BJ (cell line): ENCODE results near the gene SELENOO. TPM values are rescaled to one million over a fixed set of nuclear protein-coding genes. Genes with fewer than 3 reads are reported as not detected.
A peak's percentile ranks its signal among the peaks of the same experiment; 100 is the strongest.

Experiments
- CTCF ChIA-PET: fragments of 350-600 bp; formaldehyde crosslinking; extraction: SDS; loops from one replicate; lab custom pipeline; 2021; ENCODE audit warnings: antibody characterized with exemption, inconsistent platforms; lab: Yijun Ruan, JAX
- POLR2A ChIA-PET: fragments of 300-600 bp; sonication (Branson Sonifier 250); formaldehyde crosslinking; extraction: SDS; loops from one replicate; lab custom pipeline; 2021; ENCODE audit warnings: antibody characterized with exemption; lab: Charles Lee
- DNase-seq: peaks from one replicate; pipeline ENCODE4 v3.0.0-alpha.2; 2011; ENCODE audit warnings: low read depth
- H3K27me3 ChIP-seq: 2 replicates; pipeline ENCODE4 v1.6.0; 2011; ENCODE audit warnings: low read length; ENCODE audit not compliant: control insufficient read depth, insufficient read depth
- H3K36me3 ChIP-seq: 2 replicates; pipeline ENCODE4 v1.5.1; 2011; ENCODE audit warnings: low read length; ENCODE audit not compliant: control insufficient read depth, insufficient read depth
- H3K4me3 ChIP-seq: 2 replicates; pipeline ENCODE4 v1.5.1; 2011; ENCODE audit warnings: low read depth, mild to moderate bottlenecking, control low read depth, low read length
- polyA plus RNA-seq: library from polyadenylated mRNA; depleted of rRNA; stranded (reverse); fragments of >200 nt; gene quantifications from 2 replicates; pipeline ENCODE4 v1.2.3, GENCODE V29; 2011
- TF ChIP-seq, protein P1 (sequence below): IDR thresholded peaks from 2 replicates; pipeline ENCODE4 v1.5.1; 2011; ENCODE audit warnings: low read depth, mild to moderate bottlenecking, control low read depth, inconsistent platforms, low read length, moderate library complexity; ENCODE audit not compliant: insufficient read depth

The SELENOO gene
- polyA plus RNA-seq, 1 experiment = 16.7 TPM

DNA sequence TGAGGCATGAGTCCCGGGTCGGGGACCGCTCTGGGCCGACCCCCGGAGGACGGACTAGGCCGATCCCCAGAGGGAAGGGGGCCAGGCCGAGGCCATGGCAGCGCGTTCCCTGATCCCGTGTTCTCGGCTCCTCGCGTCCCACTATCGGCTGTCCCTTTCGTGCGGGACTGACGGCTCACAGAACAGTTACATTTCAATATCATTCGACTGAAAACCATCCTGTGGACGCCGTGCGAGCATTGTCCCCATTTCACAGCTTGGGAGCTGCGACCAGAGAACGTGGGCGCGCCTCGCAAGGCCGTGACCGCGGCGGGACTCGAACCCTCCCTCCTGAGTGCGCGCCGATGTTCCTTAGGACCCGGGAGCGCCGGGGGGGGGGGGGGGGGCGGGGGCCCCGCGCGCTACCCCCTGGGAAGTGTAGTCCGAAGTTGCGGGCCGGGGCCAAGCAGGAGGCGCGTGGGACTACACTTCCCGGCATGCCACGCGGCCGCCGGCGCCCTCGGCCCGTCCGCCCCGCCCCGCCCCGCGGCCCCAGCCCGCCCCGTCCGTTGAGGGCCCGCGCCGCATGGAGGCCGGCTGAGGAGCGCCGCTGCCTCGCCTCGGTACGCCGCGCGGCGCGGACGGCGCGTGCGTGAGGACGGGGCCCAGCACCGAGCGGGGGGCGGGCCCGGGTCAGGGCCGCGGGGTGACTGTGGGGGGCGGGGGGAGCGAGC is 15.3 kb upstream of the SELENOO start, which contains the start of gene TRABD:
TRABD (plus strand) TSS at position 539 of the 713 bp plus-strand sequence. CDS start 7,148 bp downstream, outside the sequence.
- Histone ChIP-seq H3K4me3 (peak within 1 kb of the TSS; percentile 81), H3K36me3 (peaks cover 3% of the 10 kb centered on the region), H3K27me3 (no peaks in the 10 kb centered on the region)
- DNase-seq = no peak
- ChIA-PET CTCF (no interaction called here), POLR2A (no interaction called here)
- TF ChIP-seq, protein P1, sequence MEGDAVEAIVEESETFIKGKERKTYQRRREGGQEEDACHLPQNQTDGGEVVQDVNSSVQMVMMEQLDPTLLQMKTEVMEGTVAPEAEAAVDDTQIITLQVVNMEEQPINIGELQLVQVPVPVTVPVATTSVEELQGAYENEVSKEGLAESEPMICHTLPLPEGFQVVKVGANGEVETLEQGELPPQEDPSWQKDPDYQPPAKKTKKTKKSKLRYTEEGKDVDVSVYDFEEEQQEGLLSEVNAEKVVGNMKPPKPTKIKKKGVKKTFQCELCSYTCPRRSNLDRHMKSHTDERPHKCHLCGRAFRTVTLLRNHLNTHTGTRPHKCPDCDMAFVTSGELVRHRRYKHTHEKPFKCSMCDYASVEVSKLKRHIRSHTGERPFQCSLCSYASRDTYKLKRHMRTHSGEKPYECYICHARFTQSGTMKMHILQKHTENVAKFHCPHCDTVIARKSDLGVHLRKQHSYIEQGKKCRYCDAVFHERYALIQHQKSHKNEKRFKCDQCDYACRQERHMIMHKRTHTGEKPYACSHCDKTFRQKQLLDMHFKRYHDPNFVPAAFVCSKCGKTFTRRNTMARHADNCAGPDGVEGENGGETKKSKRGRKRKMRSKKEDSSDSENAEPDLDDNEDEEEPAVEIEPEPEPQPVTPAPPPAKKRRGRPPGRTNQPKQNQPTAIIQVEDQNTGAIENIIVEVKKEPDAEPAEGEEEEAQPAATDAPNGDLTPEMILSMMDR = no peak

DNA sequence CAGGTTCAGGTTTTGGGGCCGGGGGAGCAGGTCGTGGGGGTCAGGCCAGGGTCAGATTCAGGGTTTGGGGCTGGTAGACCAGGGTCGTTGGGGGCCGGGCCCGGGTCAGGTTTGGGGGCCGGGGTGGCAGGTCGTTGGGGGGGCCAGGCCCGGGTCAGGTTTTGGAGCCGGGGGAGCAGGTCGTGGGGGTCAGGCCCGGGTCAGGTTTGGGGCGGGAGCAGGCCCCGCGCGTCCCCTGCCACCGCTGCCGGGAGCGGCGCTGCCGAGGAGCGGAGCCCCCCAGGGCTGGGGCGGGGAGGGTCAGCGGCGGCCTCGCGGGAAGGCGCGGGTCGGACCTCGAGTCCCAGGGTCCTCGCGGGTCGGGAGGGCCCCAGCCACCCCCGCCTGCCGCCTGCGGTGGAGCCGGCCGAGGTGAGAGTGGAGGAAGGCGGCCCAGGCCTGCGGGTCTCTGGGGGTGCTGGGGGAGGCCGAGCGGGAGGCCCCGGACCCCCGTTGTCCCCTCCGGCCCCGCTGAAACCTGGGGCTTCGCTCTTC is 14.6 kb upstream of the SELENOO start:
- no peaks in the 10 kb centered on the region for H3K27me3 ChIP-seq
- no peak for DNase-seq
- H3K4me3 ChIP-seq = peak overlapping the region; percentile 81
- ChIA-PET POLR2A (no interaction called here), CTCF (interaction anchor here (0.6 kb wide), 1 partner anchor 173 kb away, joined by 3 read pairs; no protein-coding TSS in a partner anchor)
- TF ChIP-seq, protein P1 = no peak
- H3K36me3 ChIP-seq = peaks cover 3% of the 10 kb centered on the region

DNA sequence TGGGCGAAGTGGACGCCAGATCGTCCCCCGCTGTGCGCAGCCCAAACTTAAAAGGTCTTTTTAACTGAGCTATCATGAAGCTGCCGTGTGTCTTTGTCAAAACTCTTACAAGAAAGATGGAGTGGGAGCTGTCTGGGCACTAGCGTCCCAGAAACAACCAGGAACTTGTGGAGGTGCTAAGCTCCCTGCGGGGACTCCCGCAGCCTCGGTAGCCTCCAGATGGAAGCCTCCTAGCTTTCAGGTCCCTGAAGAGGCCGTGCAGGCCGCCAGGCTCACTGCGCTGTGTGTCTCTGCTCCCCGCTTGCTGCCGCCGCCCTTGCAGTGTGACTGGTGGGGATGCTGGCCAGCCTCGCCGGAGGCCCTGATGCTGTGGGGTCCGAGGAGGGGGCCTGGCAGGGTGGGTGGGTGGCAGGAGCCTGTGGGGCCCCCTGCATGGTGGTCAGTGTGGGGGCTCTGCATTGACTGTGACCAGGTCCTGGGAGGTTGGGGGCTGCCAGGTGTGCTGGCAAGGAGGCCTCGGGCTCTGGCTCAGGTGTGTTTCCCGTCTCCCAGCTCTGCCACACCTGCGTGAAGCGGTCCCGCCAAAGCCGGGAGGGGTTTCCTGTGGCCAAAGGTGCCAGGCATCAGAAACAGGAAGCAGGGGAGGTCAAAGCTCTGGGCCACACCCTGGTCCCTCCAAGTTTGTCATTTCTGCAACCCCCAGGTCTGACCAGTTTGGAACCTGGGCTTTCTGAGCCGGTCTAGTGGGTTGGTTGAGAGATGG is 13.9 kb upstream of the SELENOO start:
- POLR2A ChIA-PET = no interaction called here
- TF ChIP-seq, protein P1 = no peak

DNA sequence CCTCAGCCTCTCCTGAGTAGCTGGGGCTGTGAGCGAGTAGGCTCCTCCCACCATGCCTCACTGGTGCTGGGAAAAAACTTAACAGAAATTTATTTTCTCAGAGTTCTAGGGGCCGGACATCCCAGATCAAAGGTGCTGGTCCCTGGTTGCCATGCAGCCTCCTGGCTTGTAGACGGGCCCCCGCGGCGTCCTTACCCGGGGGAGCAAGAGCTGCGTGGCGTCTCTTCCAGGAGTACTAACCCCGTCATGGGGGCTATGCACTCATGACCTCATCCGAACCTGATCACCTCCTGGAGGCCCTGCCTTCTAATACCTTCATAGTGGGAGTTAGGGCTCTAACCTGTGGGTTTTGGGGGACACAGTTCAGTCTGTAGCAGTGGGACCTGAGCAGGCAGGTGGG is 12.5 kb upstream of the SELENOO start:
- Histone ChIP-seq H3K36me3 (peaks cover 6% of the 10 kb centered on the region), H3K27me3 (no peaks in the 10 kb centered on the region), H3K4me3 (no peak overlapping the region)
- ChIA-PET POLR2A (no interaction called here), CTCF (no interaction called here)
- TF ChIP-seq, protein P1 = no peak
- DNase-seq = no peak

More for the DNA sequence above, 13.9 kb upstream of the SELENOO start:
- Histone ChIP-seq H3K4me3 (peak overlapping the region; percentile 81), H3K36me3 (peaks cover 3% of the 10 kb centered on the region), H3K27me3 (no peaks in the 10 kb centered on the region)
- DNase-seq = no peak
- CTCF ChIA-PET = interaction anchor here (0.6 kb wide), 1 partner anchor 173 kb away, joined by 3 read pairs; no protein-coding TSS in a partner anchor
